Endothelial cell of umbilical vein (primary cell): ENCODE results near the gene SMCO3. TPM values are rescaled to one million over a fixed set of nuclear protein-coding genes. Genes with fewer than 3 reads are reported as not detected.
"Not testable (repeated sequence)": the region's sequence is repeated elsewhere in the genome, so short reads cannot be mapped to it uniquely, and the experiment has no call there.

Experiments
- BruUV-seq: library from RNA; stranded (reverse); fragments of 400-500 nt; replicated peaks from 2 replicates; lab custom pipeline; 2021; lab: Mats Ljungman, UMichigan
- CTCF ChIA-PET: fragments of 300-600, 350-600 bp; sonication (Branson Sonifier 250); formaldehyde crosslinking; loops from one replicate; lab custom pipeline; 2021; ENCODE audit warnings: antibody characterized with exemption, inconsistent platforms; lab: Charles Lee
- POLR2A ChIA-PET: fragments of 300-600, 350-600 bp; sonication (Branson Sonifier 250); formaldehyde crosslinking; loops from one replicate; lab custom pipeline; 2021; ENCODE audit warnings: antibody characterized with exemption, inconsistent platforms; lab: Charles Lee
- DNase-seq: peaks from one replicate; pipeline ENCODE4 v3.0.0-alpha.2; 2011; ENCODE audit warnings: low read depth, low spot score
- FAIRE-seq: peaks from 2 replicates; lab custom pipeline; 2011; peaks lifted over from hg19 to GRCh38; lab: Jason Lieb, UNC
- H2AFZ ChIP-seq: 2 replicates; pipeline ENCODE4 v1.6.0; 2012; ENCODE audit warnings: low read depth, low read length, control low read depth, inconsistent platforms
- H3K27ac ChIP-seq: 2 replicates; pipeline ENCODE4 v1.5.1; 2011; ENCODE audit warnings: low read depth, mild to moderate bottlenecking, control low read depth, low read length, moderate library complexity; ENCODE audit not compliant: insufficient read depth
- H3K27me3 ChIP-seq, 2 experiments: 2 replicates each; pipeline versions ENCODE4 v1.6.0 to v1.6.1; 2011; ENCODE audit warnings: low read length in 2 of 2, mixed read lengths in 1 of 2; ENCODE audit not compliant: control insufficient read depth in 2 of 2, insufficient read depth in 2 of 2
- H3K36me3 ChIP-seq, 2 experiments: 2 replicates in 1 of 2; 3 replicates in 1 of 2; pipeline ENCODE4 v1.5.1; 2011; ENCODE audit warnings: low read length in 2 of 2, mild to moderate bottlenecking in 1 of 2, moderate library complexity in 1 of 2; ENCODE audit not compliant: control insufficient read depth in 2 of 2, insufficient read depth in 2 of 2; ENCODE audit errors: extremely low read depth in 1 of 2
- H3K4me1 ChIP-seq: 3 replicates; pipeline ENCODE4 v1.5.1; 2011; ENCODE audit warnings: mild to moderate bottlenecking, low read length; ENCODE audit not compliant: control insufficient read depth, insufficient read depth; ENCODE audit errors: extremely low read depth
- H3K4me2 ChIP-seq: 2 replicates; pipeline ENCODE4 v1.6.1; 2011; ENCODE audit warnings: low read length, control low read depth, mixed read lengths; ENCODE audit not compliant: insufficient read depth
- H3K4me3 ChIP-seq, 3 experiments: fragments of 200-600 bp in 1 of 3; sonication (generic), shearing (Covaris generic) in 1 of 3; replicated peaks in 1 of 3; 2 replicates each; pipeline ENCODE4 v1.5.1; 2011 to 2016; ENCODE audit warnings: control low read depth in 3 of 3, low read length in 3 of 3, mild to moderate bottlenecking in 2 of 3, inconsistent platforms in 1 of 3, low read depth in 1 of 3, moderate library complexity in 1 of 3; ENCODE audit not compliant: insufficient read depth in 1 of 3
- H3K79me2 ChIP-seq: 2 replicates; pipeline ENCODE4 v1.6.0; 2012; ENCODE audit warnings: low read length, inconsistent platforms; ENCODE audit not compliant: control insufficient read depth, insufficient read depth
- H3K9ac ChIP-seq: replicated peaks from 2 replicates; pipeline ENCODE3; 2011; ENCODE audit warnings: low read length, control low read depth; ENCODE audit not compliant: insufficient read depth; ENCODE audit errors: extremely low read depth
- H3K9me1 ChIP-seq: replicated peaks from 3 replicates; pipeline ENCODE4 v1.6.0; 2011; ENCODE audit warnings: mild to moderate bottlenecking, low read length; ENCODE audit not compliant: control insufficient read depth, insufficient read depth; ENCODE audit errors: extremely low read depth
- H3K9me3 ChIP-seq: replicated peaks from 2 replicates; pipeline ENCODE4 v1.5.1; 2012; ENCODE audit warnings: low read length, inconsistent platforms; ENCODE audit not compliant: control insufficient read depth, insufficient read depth
- H4K20me1 ChIP-seq: replicated peaks from 2 replicates; pipeline ENCODE3; 2011; ENCODE audit warnings: mild to moderate bottlenecking, low read length; ENCODE audit not compliant: control insufficient read depth, insufficient read depth; ENCODE audit errors: extremely low read depth
- GATA2 ChIP-seq: IDR thresholded peaks from 2 replicates; pipeline ENCODE4 v1.7.0; 2011; ENCODE audit warnings: low read depth, mild to moderate bottlenecking, moderate library complexity, mixed read lengths, low read length; ENCODE audit not compliant: insufficient read length, insufficient read depth
- MYC ChIP-seq: IDR thresholded peaks from one replicate; pipeline ENCODE4 v1.6.1; 2011; ENCODE audit warnings: mild to moderate bottlenecking, low read depth, low read length
- POLR2A ChIP-seq: IDR thresholded peaks from 2 replicates; pipeline ENCODE4 v1.6.1; 2012; ENCODE audit warnings: low read depth, mild to moderate bottlenecking, control low read depth, low read length
- POLR2AphosphoS5 ChIP-seq: IDR thresholded peaks from 2 replicates; pipeline ENCODE4 v1.6.1; 2012; ENCODE audit warnings: low read depth, mild to moderate bottlenecking, control low read depth, low read length, moderate library complexity; ENCODE audit not compliant: insufficient read depth
- dilution Hi-C: fragments of 300-500 bp; cut with MboI; formaldehyde crosslinking; loops from one replicate; pipeline ENCODE4 v1.15.0; 2019; ENCODE audit warnings: low sequenced_read_pairs; ENCODE audit not compliant: extremely low pct_ligation_motif_present
- intact Hi-C: fragments of 100-400 bp; cut with micrococcal nuclease; formaldehyde crosslinking; loops from one replicate; pipeline ENCODE4 v1.10.0; 2022
- polyA plus RNA-seq, 4 experiments: library from polyadenylated mRNA; depleted of rRNA in 3 of 4; stranded (reverse) in 3 of 4; unstranded in 1 of 4; fragments of >200 nt; gene quantifications; 2 replicates each; pipeline versions ENCODE4 v1.2.1 to v1.2.3, GENCODE V29; 2011 to 2012; ENCODE audit warnings: missing spikeins in 1 of 4
- total RNA-seq: library from RNA; stranded (reverse); gene quantifications from 2 replicates; pipeline ENCODE4 v1.2.3, GENCODE V29; 2021
- TF ChIP-seq, protein P1 (sequence below): IDR thresholded peaks from 2 replicates; pipeline ENCODE4 v1.6.1; 2011; ENCODE audit not compliant: insufficient read depth, insufficient read length

The SMCO3 gene
- total and polyA plus RNA-seq, 2 donors (not counting 3 experiments of a cell fraction or from before 2014, with no cell fraction given), result 0.33 to 0.35 TPM

DNA sequence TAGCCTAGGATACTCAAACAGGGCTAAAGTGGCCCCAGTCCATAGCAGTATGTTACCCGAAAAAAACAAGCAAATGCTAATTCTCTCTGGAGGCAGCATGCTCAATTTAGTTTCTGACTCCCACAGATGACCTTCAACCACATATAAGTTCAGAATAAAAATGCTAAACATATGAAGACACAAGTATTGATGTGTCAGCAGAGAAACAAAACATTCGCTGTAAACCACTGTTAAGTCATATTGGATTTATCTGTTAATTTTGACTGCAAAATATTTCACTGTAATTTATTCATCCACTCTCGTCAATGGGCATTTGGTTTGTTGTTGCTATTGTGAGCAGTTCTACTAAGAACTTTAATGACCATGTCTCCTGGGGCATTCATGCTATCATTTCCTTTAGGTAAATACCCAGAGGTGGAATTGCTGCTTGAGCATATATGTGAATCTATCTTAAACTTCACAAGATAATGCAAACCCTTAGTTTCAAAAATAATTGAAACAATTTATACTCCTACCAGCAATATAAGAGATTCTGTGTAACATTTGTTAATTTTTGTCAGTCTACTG, 47.2 kb downstream of the SMCO3 start:
- Histone ChIP-seq H3K9me3 (no peaks in the 10 kb centered on the region), H3K9me1 (no peaks in the 10 kb centered on the region), H3K9ac (no peak overlapping the region), H3K4me3 (no peak overlapping the region), H3K36me3 (no peaks in the 10 kb centered on the region), H3K27me3 (no peaks in the 10 kb centered on the region), H4K20me1 (no peaks in the 10 kb centered on the region), H3K4me2 (no peak overlapping the region), H3K27ac (no peak overlapping the region), H3K4me1 (peaks cover 5% of the 10 kb centered on the region), H3K79me2 (no peaks in the 10 kb centered on the region), H2AFZ (no peak overlapping the region)
- dilution Hi-C loops, result no loop called here
- BruUV-seq, result no TSS peak
- no peak for DNase-seq
- intact Hi-C loops, result no loop called here
- FAIRE-seq, result no peak
- ChIA-PET CTCF (no interaction called here), POLR2A (interaction anchor here (0.6 kb wide), 1 partner anchor 10 kb away, joined by 3 read pairs; no protein-coding TSS in a partner anchor)
- no peak for TF ChIP-seq GATA2
- TF ChIP-seq MYC, result no peak
- TF ChIP-seq, protein P1, sequence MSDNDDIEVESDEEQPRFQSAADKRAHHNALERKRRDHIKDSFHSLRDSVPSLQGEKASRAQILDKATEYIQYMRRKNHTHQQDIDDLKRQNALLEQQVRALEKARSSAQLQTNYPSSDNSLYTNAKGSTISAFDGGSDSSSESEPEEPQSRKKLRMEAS, result no peak
- no peak for TF ChIP-seq POLR2AphosphoS5
- TF ChIP-seq POLR2A, result no peak

- H2AFZ ChIP-seq, H3K36me3 ChIP-seq, CTCF ChIA-PET, H3K4me3 ChIP-seq, intact Hi-C loops, H3K4me1 ChIP-seq, FAIRE-seq, H3K9ac ChIP-seq, H3K9me1 ChIP-seq, DNase-seq, H3K4me2 ChIP-seq, H3K27me3 ChIP-seq, POLR2A ChIA-PET, H3K9me3 ChIP-seq, BruUV-seq, H4K20me1 ChIP-seq, dilution Hi-C loops, H3K27ac ChIP-seq, H3K79me2 ChIP-seq: not testable (repeated sequence)
Measured at GRCh38 chr12:14766020-14766419, 48.0 kb downstream of the SMCO3 start.
